GM12865 (cell line): Measurements from ENCODE around the gene NDRG3.

Experiments used
- DNase-seq: peaks from one replicate; pipeline ENCODE4 v3.0.0; 2010; ENCODE audit warnings: low read depth
- H3K4me3 ChIP-seq: 2 replicates; pipeline ENCODE4 v1.5.1; 2011; ENCODE audit warnings: mild to moderate bottlenecking, low read depth, low read length, control low read depth
- CTCF ChIP-seq: IDR thresholded peaks from 2 replicates; pipeline ENCODE4 v1.5.1; 2011; ENCODE audit warnings: low read length, control low read depth, low read depth, inconsistent platforms; ENCODE audit not compliant: insufficient read depth; ENCODE audit errors: missing control alignments

Gene NDRG3

DNA sequence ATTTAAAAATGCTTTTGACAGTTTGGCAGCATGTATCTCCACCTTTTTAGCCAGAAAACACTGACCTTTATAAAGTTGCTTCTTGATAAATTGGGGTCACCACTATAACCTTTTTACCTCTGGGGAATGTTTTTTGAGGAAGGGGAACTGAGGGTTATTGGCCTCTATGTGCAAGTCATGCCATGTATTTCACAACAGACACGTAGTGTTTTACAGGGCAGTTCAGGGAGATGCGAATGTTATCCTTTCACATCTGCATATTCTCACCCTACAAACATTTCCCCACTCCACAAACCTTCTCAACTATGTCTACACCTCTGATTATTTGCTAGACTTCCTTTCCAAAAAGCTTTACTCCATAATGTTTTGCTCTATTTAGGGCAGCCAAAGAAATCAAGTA, 82.9 kb downstream of the NDRG3 start:
- no peak overlapping the region for H3K4me3 ChIP-seq
- no peak for TF ChIP-seq CTCF

DNA sequence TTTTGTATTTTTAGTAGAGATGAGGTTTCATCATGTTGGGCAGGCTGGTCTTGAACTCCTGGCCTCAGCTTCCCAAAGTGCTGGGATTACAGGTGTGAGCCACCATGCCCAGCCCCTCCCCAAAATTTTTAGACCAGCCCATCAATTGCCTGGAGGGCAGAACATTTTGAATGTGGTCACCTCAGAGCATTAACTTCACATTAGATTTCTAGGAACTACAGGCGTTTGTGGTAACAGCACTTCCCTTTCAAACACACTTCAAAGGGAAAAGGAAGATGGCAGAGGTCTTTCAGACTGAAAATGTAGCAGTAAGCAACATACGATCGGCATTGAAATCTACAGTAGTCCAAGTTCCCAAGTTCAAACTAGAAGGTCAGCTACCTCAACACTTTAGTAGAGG, 87.6 kb downstream of the NDRG3 start:
- H3K4me3 ChIP-seq, result no peak overlapping the region
- DNase-seq, result no peak
- TF ChIP-seq CTCF, result no peak

More for the DNA sequence above, 82.9 kb downstream of the NDRG3 start:
- DNase-seq, result no peak

- H3K4me3 ChIP-seq, result no peak overlapping the region
- no peak for DNase-seq
- TF ChIP-seq CTCF, result no peak
Observed at GRCh38 chr20:36656733-36657132, 89.2 kb downstream of the NDRG3 start.

DNA sequence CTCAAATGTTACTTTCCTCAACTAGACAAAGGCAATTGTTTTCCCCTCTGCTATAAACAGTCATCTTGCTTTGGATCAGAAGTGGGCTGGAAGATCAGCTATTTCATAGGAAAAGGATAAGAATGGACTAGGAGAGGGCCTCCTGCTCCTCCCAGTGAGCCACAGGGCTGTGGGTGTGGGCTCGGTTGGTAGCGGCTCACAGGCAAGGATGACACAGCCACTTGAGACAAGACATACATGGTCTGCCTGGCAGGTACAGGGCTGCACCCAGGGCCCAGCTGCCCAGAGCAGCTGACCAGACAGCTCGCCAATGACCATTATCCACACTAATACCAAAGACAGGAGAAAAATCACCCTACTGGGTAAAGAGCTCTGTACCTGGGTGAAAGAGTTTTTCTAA, 90.9 kb downstream of the NDRG3 start:
- no peak overlapping the region for H3K4me3 ChIP-seq
- no peak for TF ChIP-seq CTCF
- DNase-seq, result no peak

- no peak for TF ChIP-seq CTCF
- DNase-seq, result no peak
Observed at GRCh38 chr20:36654506-36654905, 91.4 kb downstream of the NDRG3 start.

DNA sequence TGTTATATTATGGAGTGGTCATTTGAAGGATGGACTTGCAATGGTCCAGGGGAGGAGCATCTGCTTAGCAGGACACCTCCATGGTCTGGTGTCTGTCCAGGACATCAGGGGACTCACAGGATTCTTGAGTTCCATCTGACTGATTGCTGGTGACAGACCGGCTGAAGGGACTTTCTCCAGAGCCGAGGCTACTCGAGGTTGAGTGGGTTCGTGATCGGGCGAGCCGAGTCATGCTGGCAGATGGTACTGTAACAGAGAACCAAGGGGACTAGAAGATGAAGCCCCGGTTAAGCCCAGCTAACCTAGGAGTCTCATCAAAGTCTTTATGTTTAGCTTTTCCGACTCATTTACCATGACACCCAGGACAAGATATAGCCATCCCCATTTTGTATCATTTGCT, 92.4 kb downstream of the NDRG3 start:
- no peak for DNase-seq
- no peak overlapping the region for H3K4me3 ChIP-seq
- TF ChIP-seq CTCF, result no peak

More at GRCh38 chr20:36654506-36654905, 91.4 kb downstream of the NDRG3 start:
- no peak overlapping the region for H3K4me3 ChIP-seq
